MM.1S (cell line): ENCODE data around the gene BNIP3.

Source experiments
- DNase-seq: peaks from one replicate; pipeline ENCODE4 v3.0.0-alpha.2; 2015
- H2AFZ ChIP-seq: fragments of 300-600 bp; sonication (generic); 2 replicates; pipeline ENCODE4 v1.6.0; 2016; ENCODE audit warnings: antibody characterized with exemption, low read length
- H3F3A ChIP-seq: fragments of 300-600 bp; sonication (generic); 2 replicates; pipeline ENCODE4 v1.6.1; 2016; ENCODE audit warnings: mild to moderate bottlenecking, antibody characterized with exemption, low read length, moderate library complexity, mixed read lengths; ENCODE audit not compliant: insufficient read depth
- H3K27ac ChIP-seq: fragments of 300-600 bp; sonication (generic); 2 replicates; pipeline ENCODE4 v1.5.1; 2016; ENCODE audit warnings: mild to moderate bottlenecking, low read length
- H3K27me3 ChIP-seq: fragments of 300-600 bp; sonication (generic); replicated peaks from 2 replicates; pipeline ENCODE4 v1.6.0; 2016; ENCODE audit warnings: low read length; ENCODE audit not compliant: insufficient read depth
- H3K36me3 ChIP-seq: fragments of 300-600 bp; sonication (generic); replicated peaks from 2 replicates; pipeline ENCODE4 v1.6.1; 2016; ENCODE audit warnings: mild to moderate bottlenecking, low read length, mixed read lengths; ENCODE audit not compliant: insufficient read depth
- H3K4me1 ChIP-seq: fragments of 300-600 bp; sonication (generic); 2 replicates; pipeline ENCODE4 v1.6.1; 2016; ENCODE audit warnings: low read length, mixed read lengths
- H3K4me2 ChIP-seq: fragments of 300-600 bp; sonication (generic); 2 replicates; pipeline ENCODE4 v1.6.0; 2016; ENCODE audit warnings: low read depth, low read length
- H3K4me3 ChIP-seq: fragments of 300-600 bp; sonication (generic); 2 replicates; pipeline ENCODE4 v1.5.1; 2016; ENCODE audit warnings: low read length, mixed read lengths
- H3K79me2 ChIP-seq: fragments of 300-600 bp; sonication (generic); 2 replicates; pipeline ENCODE4 v1.6.1; 2016; ENCODE audit warnings: mixed run types, low read length, mixed read lengths
- H3K9ac ChIP-seq: fragments of 300-600 bp; sonication (generic); 2 replicates; pipeline ENCODE4 v1.6.1; 2016; ENCODE audit warnings: low read length, mixed read lengths
- H3K9me2 ChIP-seq: fragments of 300-600 bp; sonication (generic); replicated peaks from 2 replicates; pipeline ENCODE4 v1.6.1; 2016; ENCODE audit warnings: mild to moderate bottlenecking, low read length, mixed read lengths; ENCODE audit not compliant: insufficient read depth
- H3K9me3 ChIP-seq: fragments of 300-600 bp; sonication (generic); replicated peaks from 2 replicates; pipeline ENCODE4 v1.6.1; 2016; ENCODE audit warnings: mild to moderate bottlenecking, low read length, mixed read lengths; ENCODE audit not compliant: insufficient read depth
- H4K20me1 ChIP-seq: fragments of 300-600 bp; sonication (generic); 2 replicates; pipeline ENCODE4 v1.6.1; 2016; ENCODE audit warnings: mild to moderate bottlenecking, low read length, moderate library complexity, mixed read lengths; ENCODE audit not compliant: insufficient read depth
- EZH2 ChIP-seq: fragments of 300-600 bp; sonication (generic); optimal IDR thresholded peaks from 2 replicates; pipeline ENCODE3; 2017; ENCODE audit warnings: low read depth, mild to moderate bottlenecking, antibody characterized with exemption, low read length, mixed read lengths
- EZH2phosphoT487 ChIP-seq: fragments of 300-600 bp; sonication (generic); IDR thresholded peaks from 2 replicates; pipeline ENCODE4 v1.6.1; 2018; ENCODE audit warnings: antibody characterized with exemption, low read length
- TF ChIP-seq, protein P1 (sequence below): fragments of 300-600 bp; sonication (generic); IDR thresholded peaks from 2 replicates; pipeline ENCODE4 v1.5.1; 2016; ENCODE audit warnings: antibody characterized with exemption, low read length, mixed read lengths

Gene BNIP3

DNA sequence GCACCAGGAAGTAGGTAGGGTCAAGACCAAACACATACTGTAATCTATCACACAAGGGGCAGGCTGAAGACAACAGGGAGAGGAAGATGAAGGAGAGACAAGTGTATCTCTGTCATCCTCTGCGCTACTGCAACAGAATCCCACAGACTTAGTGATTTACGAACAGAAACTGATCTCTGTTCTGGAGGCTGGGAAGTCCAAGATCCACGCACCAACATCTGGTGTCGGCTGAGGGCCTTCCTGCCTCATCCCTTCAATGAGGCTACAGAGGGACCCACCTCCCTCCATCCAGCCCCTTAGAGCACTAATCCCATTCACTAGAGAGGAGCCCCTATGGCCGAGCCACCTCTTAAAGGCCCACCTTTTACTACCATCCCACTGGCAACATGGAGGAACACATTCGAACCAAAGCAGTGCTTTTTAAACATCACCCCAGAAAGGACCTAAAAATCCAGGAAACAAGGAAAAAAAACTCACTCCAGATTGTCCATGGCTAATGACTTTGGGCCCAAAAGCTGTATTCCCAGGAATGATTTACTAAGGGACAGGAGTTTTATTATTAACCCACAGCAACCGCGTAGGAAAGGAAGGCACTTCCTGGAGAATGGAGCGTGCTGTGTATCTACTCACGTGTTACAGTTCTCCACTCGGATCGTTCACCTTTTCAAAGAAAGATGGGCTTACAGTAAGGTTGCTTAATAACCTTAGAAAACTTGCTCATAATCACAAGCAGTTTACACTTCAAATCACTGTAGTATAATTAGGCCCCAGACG lies 4.2 kb downstream of the BNIP3 start:
- Histone ChIP-seq H3K27ac (no peak overlapping the region), H3K4me2 (no peak overlapping the region), H3K79me2 (no peaks in the 10 kb centered on the region), H4K20me1 (no peaks in the 10 kb centered on the region), H3K36me3 (no peaks in the 10 kb centered on the region), H3K4me1 (no peaks in the 10 kb centered on the region), H2AFZ (no peak overlapping the region), H3F3A (no peaks in the 10 kb centered on the region), H3K27me3 (0 out of 2 replicates have a peak, but pooled peaks cover 4% of the 10 kb centered on the region), H3K9ac (no peak overlapping the region), H3K9me3 (no peaks in the 10 kb centered on the region), H3K9me2 (no peaks in the 10 kb centered on the region), H3K4me3 (no peak overlapping the region)
- no peak for TF ChIP-seq EZH2phosphoT487
- TF ChIP-seq, protein P1, sequence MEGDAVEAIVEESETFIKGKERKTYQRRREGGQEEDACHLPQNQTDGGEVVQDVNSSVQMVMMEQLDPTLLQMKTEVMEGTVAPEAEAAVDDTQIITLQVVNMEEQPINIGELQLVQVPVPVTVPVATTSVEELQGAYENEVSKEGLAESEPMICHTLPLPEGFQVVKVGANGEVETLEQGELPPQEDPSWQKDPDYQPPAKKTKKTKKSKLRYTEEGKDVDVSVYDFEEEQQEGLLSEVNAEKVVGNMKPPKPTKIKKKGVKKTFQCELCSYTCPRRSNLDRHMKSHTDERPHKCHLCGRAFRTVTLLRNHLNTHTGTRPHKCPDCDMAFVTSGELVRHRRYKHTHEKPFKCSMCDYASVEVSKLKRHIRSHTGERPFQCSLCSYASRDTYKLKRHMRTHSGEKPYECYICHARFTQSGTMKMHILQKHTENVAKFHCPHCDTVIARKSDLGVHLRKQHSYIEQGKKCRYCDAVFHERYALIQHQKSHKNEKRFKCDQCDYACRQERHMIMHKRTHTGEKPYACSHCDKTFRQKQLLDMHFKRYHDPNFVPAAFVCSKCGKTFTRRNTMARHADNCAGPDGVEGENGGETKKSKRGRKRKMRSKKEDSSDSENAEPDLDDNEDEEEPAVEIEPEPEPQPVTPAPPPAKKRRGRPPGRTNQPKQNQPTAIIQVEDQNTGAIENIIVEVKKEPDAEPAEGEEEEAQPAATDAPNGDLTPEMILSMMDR = no peak
- DNase-seq = no peak

DNA sequence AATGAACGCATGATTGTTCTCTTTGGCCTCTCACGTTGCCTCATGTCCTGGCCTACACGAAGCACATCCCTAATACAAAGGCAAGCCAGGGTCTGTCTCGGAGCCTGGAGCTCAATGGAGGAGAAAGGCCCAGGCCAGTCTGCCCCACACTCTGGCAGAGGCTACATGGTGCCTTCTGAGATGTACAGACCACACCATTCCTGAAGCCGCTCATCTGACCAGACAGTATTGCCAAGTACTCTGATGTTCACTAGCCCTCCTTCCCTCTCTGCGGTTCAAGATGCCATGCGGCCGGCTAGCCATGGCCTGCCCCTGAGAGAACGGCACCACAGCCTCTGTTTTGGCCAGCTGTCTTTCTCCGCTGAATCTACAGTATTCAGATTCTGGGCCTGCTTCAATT lies 5.9 kb downstream of the BNIP3 start:
- H2AFZ ChIP-seq = no peak overlapping the region
- no peaks in the 10 kb centered on the region for H3K9me3 ChIP-seq
- no peak overlapping the region for H3K4me2 ChIP-seq
- H3K4me1 ChIP-seq = no peaks in the 10 kb centered on the region
- H3K27me3 ChIP-seq = 0 out of 2 replicates have a peak, but pooled peaks cover 4% of the 10 kb centered on the region
- H3K36me3 ChIP-seq = no peaks in the 10 kb centered on the region
- TF ChIP-seq EZH2phosphoT487 (no peak), EZH2 (no peak)
- TF ChIP-seq, protein P1 = no peak
- H3K4me3 ChIP-seq = no peak overlapping the region
- H4K20me1 ChIP-seq = no peaks in the 10 kb centered on the region
- DNase-seq = no peak
- H3K27ac ChIP-seq = no peak overlapping the region
- H3K9ac ChIP-seq = no peak overlapping the region
- no peaks in the 10 kb centered on the region for H3K79me2 ChIP-seq
- no peaks in the 10 kb centered on the region for H3F3A ChIP-seq
- H3K9me2 ChIP-seq = no peaks in the 10 kb centered on the region

DNA sequence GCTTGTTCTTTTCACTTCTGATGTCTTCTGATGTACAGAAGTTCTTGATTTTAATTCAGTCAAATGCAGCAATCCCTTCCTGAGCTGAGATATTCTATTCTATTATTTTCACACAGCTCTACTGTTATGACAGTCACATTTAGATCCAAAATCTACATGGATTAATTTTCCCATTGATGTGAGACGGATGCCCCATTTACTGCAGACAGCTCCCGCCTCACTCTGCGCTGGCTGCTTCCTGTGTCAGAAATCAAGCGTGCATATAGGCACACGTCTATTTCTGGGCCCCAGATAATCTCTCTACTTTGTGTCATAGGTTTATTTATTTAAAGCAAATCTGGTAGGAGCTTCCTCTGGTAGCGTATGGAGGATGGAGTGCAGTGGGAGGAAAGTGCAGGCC lies 6.7 kb downstream of the BNIP3 start:
- Histone ChIP-seq H3K36me3 (no peaks in the 10 kb centered on the region), H3K9me2 (no peaks in the 10 kb centered on the region), H2AFZ (no peak overlapping the region), H3K9me3 (no peaks in the 10 kb centered on the region), H3K9ac (no peak overlapping the region), H3K27me3 (0 out of 2 replicates have a peak, but pooled peaks cover 4% of the 10 kb centered on the region), H4K20me1 (no peaks in the 10 kb centered on the region), H3K79me2 (no peaks in the 10 kb centered on the region), H3K27ac (no peak overlapping the region), H3F3A (no peaks in the 10 kb centered on the region), H3K4me1 (no peaks in the 10 kb centered on the region), H3K4me3 (no peak overlapping the region), H3K4me2 (no peak overlapping the region)
- DNase-seq = no peak
- TF ChIP-seq, protein P1 = no peak
- TF ChIP-seq EZH2phosphoT487 = no peak
- TF ChIP-seq EZH2 = no peak
